Cerebellar cortex (tissue), 1 donor: ENCODE data around the gene RBFOX1.

Experiments used
- DNase-seq: peaks from one replicate; pipeline ENCODE4 v3.0.0-alpha.2; 2015; ENCODE audit warnings: low spot score

The RBFOX1 gene

GRCh38 chr16:7420079-7420478 lies 87.4 kb downstream of the RBFOX1 start:
- peak; percentile 34 for DNase-seq

GRCh38 chr16:7420843-7421242 lies 88.2 kb downstream of the RBFOX1 start:
- no peak for DNase-seq

- DNase-seq: peak; percentile 43
Observed at GRCh38 chr16:7421578-7421977, 88.9 kb downstream of the RBFOX1 start.

DNA sequence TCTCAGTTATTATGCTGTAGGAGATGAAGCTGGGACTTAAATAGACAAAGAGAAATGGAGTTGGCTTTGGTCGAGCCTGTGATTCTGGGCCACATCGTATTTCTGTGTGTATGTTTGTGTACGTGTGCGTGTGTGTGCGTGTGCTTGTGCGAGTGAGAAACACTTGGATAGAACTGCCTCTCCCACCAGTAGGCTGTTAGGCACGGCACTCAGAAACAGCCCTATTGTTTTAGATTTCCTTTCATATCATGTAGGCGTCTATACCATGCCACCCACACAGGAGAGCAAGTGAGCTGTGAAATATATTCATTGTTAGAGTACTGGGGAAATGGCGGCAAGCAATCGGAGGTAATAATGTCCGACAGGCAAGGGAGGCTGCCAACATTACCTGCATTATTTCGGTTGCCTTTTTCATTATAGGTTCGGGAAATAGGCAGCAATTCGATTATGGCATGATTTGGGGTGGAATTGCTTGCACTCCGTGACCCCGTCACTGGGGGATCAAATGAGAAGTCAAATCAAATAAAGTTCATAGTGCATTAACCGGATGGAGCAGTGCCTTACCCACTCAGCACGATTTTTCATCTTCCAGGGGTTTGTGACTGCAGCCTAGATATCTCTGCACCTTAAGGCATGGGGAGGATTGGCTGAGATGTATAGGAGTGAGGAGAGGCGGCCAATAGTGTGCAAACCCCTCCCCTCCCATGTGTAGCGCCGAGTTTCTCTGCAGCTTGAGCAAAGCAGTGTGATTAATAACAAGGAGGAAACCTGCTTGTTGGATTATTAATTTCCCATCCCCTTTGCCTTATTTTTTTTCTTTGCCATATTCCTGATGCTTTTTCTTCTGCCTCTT lies 89.6 kb downstream of the RBFOX1 start:
- DNase-seq: no peak

DNA sequence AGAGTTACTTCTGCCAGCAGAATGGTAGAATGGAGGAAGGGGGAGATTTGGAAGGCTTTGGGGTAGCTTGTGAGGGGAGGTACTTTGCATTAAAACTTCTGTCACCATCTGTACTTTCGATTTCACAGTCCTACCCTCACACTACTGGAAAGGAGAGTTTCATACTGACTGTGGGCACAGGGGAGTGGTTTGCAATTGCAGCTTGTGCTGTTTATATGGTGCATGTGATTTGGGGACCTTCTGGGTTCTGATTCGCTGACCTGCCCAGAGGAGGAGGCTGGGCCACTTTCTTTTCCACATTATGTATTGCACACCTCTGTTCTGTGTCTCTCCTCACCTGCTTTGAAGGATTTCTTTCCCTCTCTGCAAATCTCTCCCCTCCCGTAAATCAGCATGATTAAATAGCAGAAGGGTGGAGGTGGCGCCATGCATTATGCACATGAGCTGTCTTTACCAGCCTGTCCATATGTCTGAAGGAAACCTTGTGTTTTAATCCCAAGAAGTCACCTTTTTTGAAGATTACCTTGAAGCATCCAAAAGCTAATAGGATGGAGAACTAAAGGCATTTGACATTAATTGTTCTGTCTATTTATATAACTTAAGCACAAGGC lies 90.9 kb downstream of the RBFOX1 start:
- no peak for DNase-seq

- DNase-seq: no peak
Observed at GRCh38 chr16:7426161-7426560, 93.5 kb downstream of the RBFOX1 start.

DNA sequence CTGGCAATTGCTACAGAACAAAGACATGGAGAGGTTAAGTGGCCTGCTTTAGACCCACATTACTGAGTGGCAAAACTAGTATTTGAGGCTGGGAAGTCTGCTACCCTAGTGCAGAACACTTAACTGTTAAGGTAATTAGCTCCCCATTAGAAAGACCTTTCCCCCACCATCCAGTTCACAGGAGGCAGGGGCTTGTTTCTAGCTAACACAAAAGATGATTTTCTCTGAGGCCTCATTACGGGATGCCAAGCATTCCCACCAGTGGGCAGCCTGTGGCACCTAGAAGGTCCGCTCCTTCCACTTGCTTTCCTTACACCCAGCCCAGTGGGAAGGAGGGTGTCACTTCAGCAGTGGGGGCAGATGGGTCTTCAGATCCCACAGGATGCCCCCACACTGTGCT lies 99.1 kb downstream of the RBFOX1 start:
- DNase-seq: no peak

DNA sequence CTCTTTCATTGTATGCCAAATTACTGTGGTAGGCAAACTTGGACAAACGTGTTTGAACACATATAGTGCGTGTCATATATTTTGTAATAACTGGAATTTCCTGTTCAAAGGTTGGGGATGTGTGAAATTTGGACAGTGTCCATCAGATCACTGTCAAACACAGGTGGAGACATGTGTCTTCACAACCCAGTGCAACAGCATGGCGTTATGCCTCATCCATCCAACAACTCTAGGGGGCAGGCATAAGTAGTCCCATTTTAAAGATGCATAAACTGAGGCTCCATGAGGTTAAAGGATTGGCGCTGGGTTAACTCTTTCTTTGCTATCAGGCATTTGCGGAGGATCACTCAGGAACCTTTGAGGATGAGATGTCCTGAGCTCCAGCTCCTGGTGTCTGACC lies 103.7 kb downstream of the RBFOX1 start:
- no peak for DNase-seq

GRCh38 chr16:7437135-7437804 lies 104.6 kb downstream of the RBFOX1 start:
- DNase-seq: no peak

- no peak for DNase-seq
Observed at GRCh38 chr16:7437843-7438242, 105.2 kb downstream of the RBFOX1 start.

DNA sequence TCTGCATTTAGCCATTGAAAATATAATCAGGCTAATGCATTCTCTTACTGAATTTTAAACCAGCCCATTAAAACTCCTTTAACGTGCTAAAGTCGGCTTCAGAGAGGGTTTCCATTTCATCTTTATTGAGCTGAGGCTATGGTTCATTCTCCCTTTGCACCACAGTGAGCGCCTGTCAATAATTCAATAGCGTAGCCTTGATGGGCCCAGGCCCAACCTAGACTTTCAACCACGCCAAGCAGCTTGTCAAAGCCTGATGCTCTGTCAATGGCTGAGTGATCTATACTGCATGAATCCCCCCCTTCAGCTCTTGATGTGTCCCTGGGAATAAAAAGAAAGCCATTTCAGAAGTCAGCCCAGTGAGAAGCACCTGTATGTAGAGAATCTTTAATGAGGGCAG lies 106.0 kb downstream of the RBFOX1 start:
- DNase-seq: no peak

DNA sequence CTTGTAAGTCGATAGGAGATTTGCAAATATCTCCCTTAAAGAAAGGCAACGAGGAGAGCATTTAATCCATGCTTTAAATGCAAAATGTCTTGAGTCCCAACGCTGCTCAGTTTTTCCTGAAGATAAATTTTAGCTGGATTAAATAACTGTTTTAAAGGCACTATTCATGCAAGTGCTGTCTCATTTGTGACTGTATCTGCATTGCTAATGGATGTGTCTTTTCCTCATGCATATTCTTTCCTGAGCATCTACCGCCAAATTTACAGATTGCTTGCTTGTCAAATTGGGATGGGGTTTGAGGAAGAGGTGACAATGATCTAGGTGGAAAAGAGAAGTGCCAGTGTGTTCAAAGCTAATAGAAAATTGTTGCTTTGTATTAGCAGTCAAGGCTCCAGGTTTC lies 106.9 kb downstream of the RBFOX1 start:
- no peak for DNase-seq

DNA sequence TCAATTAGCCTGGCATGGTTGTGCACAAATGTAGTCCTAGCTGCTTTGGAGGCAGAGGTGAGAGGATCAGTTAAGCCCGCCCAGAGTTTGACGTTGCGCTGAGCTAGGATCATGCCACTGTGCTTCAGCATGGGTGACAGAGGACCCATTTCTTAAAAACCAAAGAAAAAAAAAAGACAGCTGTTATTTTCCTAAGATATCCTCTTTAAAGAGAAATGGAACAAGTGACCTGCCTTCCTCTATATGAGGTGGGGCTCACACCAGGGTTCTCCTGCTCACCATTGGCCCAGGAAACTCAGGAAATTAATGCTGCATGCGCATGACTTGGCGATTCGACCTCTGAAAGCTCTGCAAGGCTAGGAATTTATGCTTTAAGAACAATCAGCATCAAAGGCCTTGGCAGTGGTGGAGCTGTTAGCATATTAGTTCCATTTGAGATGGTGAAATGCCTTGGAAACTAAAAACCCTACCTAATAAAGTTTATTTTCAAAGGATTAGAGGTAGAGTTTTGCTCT lies 108.3 kb downstream of the RBFOX1 start:
- no peak for DNase-seq

- DNase-seq: no peak
Observed at GRCh38 chr16:7442050-7442449, 109.4 kb downstream of the RBFOX1 start.

GRCh38 chr16:7443142-7443541 lies 110.5 kb downstream of the RBFOX1 start:
- no peak for DNase-seq

DNA sequence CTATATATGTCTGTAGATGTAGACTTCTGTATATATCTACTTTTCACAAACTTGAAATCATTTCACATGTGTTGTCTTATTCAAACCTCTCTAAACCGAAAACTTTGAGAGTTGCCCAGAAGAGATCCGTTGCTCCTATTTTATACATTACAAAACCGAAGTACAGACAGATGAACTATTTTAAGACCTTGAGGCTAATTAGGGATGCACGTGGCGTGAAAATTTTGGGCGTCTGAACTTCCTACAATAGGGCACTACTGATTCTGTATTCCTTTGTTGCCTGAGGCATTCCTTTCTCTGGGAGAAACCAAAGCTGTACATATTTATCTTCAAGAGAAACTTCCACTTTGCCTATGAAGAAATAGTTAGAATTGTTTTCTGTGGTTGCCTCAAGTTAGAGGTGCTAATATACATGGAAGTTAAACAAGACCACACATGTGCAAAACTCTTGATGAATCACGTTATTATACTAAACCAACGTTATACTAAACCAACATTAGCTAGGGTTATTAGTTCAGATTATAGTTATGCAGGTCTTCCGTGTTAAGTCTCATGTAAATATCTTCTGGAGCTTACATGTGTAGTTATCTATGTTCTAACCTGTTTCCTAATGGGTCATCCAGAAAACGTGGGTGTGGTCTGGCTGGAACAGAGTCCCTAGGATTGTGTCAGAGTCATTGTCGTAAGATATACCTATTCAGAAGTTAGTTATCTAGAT lies 111.2 kb downstream of the RBFOX1 start:
- DNase-seq: no peak

DNA sequence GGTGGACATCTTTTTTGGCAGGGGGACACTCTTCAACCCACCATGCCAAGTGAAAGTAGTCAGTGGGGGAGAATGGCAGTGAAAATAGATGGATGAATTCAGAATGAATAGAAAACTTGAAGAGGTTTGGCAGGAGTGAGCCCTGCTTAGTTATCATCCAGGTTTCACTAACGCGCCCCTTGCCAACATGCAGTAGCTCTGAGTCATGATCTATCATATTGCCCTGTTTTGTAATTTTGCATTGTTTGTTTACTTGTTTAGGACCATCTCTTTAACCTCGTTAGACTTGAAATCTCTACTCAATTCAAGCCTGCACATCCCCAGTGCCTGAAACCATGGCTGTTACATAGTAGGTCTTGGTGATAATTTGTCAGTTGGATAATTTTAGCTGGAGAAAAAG lies 116.7 kb downstream of the RBFOX1 start:
- no peak for DNase-seq

DNA sequence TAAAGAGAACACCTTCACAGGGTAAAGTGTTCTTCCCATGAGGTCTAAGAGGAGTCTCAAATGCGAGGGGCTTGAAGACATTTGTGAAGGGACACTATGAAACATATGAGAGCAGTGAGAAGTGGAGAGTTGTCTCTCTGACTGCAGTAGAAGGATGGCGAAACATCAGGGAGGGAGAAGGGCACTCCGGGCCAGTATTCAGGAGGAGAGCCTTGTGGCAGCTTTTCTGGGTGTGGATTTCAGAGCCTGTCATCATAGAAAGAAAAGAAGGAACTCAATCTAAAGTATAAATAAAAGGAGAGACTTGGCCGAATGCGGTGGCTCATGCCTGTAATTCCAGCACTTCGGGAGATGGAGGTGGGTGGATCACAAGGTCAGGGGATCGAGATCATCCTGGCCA lies 117.2 kb downstream of the RBFOX1 start:
- no peak for DNase-seq

DNA sequence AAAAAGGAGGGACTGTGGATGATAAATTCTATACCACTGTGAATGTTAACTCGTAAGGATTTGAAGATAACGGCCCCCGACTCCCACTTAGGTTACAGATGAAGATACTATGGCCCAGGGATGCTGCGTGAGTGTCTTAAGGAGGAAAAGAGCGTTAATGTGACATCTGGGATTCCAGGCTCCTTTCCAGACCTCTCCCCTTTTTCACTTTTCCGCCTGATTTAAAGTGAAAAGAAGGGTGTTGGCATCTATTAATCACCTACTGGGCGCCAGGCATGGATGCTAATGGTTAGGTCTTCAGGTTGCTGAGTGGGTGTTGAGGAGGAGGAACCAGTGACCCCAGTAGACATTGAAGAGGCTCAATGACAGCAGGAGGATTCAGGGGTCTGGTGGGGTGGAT lies 117.8 kb downstream of the RBFOX1 start:
- DNase-seq: no peak

DNA sequence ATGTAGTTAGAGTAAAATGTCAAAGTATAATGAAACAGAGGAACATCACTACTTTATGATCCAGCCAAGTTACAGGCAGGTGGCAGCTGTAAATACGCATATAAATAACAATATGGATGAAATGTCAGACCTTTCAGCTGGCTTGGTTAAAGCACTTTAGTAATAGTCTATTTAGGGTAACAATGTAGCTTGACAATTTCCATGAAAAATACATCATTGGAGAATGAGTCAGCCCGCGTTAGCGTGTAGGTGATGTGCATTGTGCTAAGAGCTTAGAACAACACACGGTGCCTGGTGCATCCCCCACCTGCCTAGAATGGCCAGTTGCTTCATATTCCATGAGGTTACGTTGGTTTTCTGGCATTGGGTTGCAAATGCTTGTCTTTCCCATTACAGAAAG lies 119.4 kb downstream of the RBFOX1 start:
- DNase-seq: no peak

DNA sequence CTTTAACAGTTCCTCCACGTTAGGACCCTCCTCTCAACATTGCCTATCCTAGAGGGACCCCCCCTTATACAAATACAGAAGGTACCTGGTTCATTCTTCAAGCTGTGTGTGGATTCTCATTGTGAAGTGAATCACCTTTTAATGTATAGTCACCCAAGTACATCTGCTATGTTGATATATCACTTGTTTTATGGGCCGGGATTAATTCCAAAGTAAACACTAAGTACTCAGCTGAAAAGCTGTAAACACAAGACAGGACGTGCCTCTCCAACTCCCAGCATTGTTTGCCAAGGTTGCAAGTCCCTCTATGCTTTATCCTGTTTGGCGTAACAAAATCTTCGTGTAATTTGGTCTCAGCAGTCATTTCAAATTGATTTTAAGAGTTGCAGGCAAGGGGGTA lies 123.6 kb downstream of the RBFOX1 start:
- no peak for DNase-seq

GRCh38 chr16:7458144-7458543 lies 125.5 kb downstream of the RBFOX1 start:
- DNase-seq: no peak
